ENCODE measurements around the gene ZDHHC14. TPM values are rescaled to one million over a fixed set of nuclear protein-coding genes. Genes with fewer than 3 reads are reported as not detected.

The ZDHHC14 gene
- total RNA-seq, 1 experiment from 2014 or later: 3.2 TPM

GRCh38 chr6:157668713-157669112 is 287.7 kb downstream of the ZDHHC14 start:
- Mint-ChIP-seq H3K9me3 (ENCODE audit: unreplicated experiment) (no peaks in the 10 kb centered on the region), H3K4me3 (ENCODE audit: unreplicated experiment) (no peak overlapping the region), H3K4me1 (ENCODE audit: insufficient read depth, unreplicated experiment) (peaks cover 22% of the 10 kb centered on the region), H3K36me3 (ENCODE audit: insufficient read depth, unreplicated experiment) (no peaks in the 10 kb centered on the region), H3K27ac (ENCODE audit: low read depth, unreplicated experiment) (no peak overlapping the region), H3K27me3 (ENCODE audit: insufficient read depth, unreplicated experiment) (no peaks in the 10 kb centered on the region)
- no peak for TF ChIP-seq CTCF (IDR thresholded peaks at IDR 0.05; ENCODE audit: unreplicated experiment)
- CTCF ChIA-PET: interaction anchor here (0.6 to 7.3 kb wide), 19 partner anchors 11 to 644 kb away, joined by 3 to 107 read pairs (median 5); partner anchors contain the start of gene TMEM242
- no peak for DNase-seq (ENCODE audit: unreplicated experiment)
- POLR2A ChIA-PET: interaction anchor here (1.1 to 2.4 kb wide), 4 partner anchors 14 to 346 kb away, joined by 4 to 8 read pairs (median 6); partner anchors contain the start of gene TMEM242
- intact Hi-C loops (cut with micrococcal nuclease): loop anchor here (1.0 to 5.0 kb wide), 3 partner anchors 88 to 351 kb away; no protein-coding TSS in a partner anchor
- BruUV-seq (replicated peaks): no TSS peak

DNA sequence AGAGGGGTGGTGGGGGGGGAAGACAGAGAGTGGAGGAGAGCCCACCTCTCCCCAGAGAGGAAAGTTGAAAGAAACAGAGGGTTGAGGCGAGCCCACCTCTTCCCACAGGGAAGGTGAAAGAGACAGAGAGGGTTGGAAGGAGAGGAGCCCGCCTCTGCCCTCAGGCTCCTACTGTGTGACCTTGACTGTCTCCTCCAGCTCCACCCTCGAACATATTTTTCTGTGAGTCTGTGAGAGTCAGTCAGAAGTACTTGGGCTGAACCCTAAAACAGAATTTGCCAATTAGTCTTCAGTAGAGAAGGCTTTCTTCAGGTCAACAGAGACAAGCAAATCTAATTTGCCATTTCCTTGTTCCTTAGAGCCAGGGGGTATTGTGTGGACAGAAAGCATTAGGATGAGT is 288.3 kb downstream of the ZDHHC14 start:
- intact Hi-C loops (cut with micrococcal nuclease): loop anchor here (1.0 to 5.0 kb wide), 3 partner anchors 87 to 352 kb away; no protein-coding TSS in a partner anchor
- no peak for DNase-seq (ENCODE audit: unreplicated experiment)
- BruUV-seq (replicated peaks): no TSS peak
- TF ChIP-seq CTCF (IDR thresholded peaks at IDR 0.05; ENCODE audit: unreplicated experiment): no peak
- H3K4me1 Mint-ChIP-seq (ENCODE audit: insufficient read depth, unreplicated experiment): peaks cover 22% of the 10 kb centered on the region
- H3K27me3 Mint-ChIP-seq (ENCODE audit: insufficient read depth, unreplicated experiment): no peaks in the 10 kb centered on the region
- CTCF ChIA-PET: interaction anchor here (0.6 to 7.3 kb wide), 14 partner anchors 10 to 392 kb away, joined by 3 to 107 read pairs (median 4); partner anchors contain the start of gene TMEM242
- H3K4me3 Mint-ChIP-seq (ENCODE audit: unreplicated experiment): peak overlapping the region; percentile 23
- peak overlapping the region; percentile 70 for H3K27ac Mint-ChIP-seq (ENCODE audit: low read depth, unreplicated experiment)
- no peaks in the 10 kb centered on the region for H3K36me3 Mint-ChIP-seq (ENCODE audit: insufficient read depth, unreplicated experiment)
- H3K9me3 Mint-ChIP-seq (ENCODE audit: unreplicated experiment): no peaks in the 10 kb centered on the region
- POLR2A ChIA-PET: interaction anchor here (1.1 to 2.4 kb wide), 5 partner anchors 56 to 353 kb away, joined by 3 to 8 read pairs (median 4); partner anchors contain the start of gene TMEM242

DNA sequence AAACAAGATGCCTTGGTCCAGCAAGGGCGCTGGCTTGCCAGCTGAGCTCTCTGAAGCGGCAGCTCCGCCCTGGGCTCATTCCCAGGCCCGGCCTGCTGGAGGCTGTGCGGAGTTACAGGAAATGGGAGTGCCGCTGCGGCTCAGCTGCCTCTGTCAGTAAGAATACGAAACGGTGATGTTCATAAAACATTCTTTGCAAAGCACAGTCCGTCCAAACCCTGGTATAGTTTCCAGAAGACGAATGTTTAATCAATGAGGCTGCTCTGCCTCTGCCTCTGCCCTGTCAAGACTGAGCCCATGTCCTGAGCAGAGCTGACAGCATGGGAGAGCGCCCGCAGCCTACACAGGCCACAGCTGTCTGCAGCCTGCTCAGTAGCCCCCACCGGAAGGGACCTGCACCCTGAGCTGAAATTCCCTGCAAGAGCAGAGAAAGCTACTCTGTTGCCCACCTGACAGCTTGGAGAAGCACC is 288.8 kb downstream of the ZDHHC14 start:
- Mint-ChIP-seq H3K27ac (ENCODE audit: low read depth, unreplicated experiment) (peak overlapping the region; percentile 70), H3K4me3 (ENCODE audit: unreplicated experiment) (peak overlapping the region; percentile 23), H3K9me3 (ENCODE audit: unreplicated experiment) (no peaks in the 10 kb centered on the region), H3K4me1 (ENCODE audit: insufficient read depth, unreplicated experiment) (peaks cover 22% of the 10 kb centered on the region), H3K27me3 (ENCODE audit: insufficient read depth, unreplicated experiment) (no peaks in the 10 kb centered on the region), H3K36me3 (ENCODE audit: insufficient read depth, unreplicated experiment) (no peaks in the 10 kb centered on the region)
- intact Hi-C loops (cut with micrococcal nuclease): loop anchor here (1.0 to 5.0 kb wide), 3 partner anchors 87 to 352 kb away; no protein-coding TSS in a partner anchor
- ChIA-PET POLR2A (interaction anchor here (0.9 to 2.4 kb wide), 6 partner anchors 46 to 353 kb away, joined by 3 to 8 read pairs (median 4); partner anchors contain the start of gene TMEM242), CTCF (interaction anchor here (0.6 to 7.3 kb wide), 16 partner anchors 10 to 391 kb away, joined by 3 to 107 read pairs (median 4); partner anchors contain the start of gene TMEM242)
- no TSS peak for BruUV-seq (replicated peaks)
- TF ChIP-seq CTCF (IDR thresholded peaks at IDR 0.05; ENCODE audit: unreplicated experiment): peak; percentile 9
- peak; percentile 76 for DNase-seq (ENCODE audit: unreplicated experiment)

- intact Hi-C loops (cut with micrococcal nuclease): no loop called here
- H3K4me3 Mint-ChIP-seq (ENCODE audit: unreplicated experiment): no peak overlapping the region
- ChIA-PET POLR2A (interaction anchor here (0.7 to 2.0 kb wide), 6 partner anchors 8 to 354 kb away, joined by 3 to 8 read pairs (median 4); partner anchors contain the start of gene TMEM242), CTCF (interaction anchor here (0.7 to 7.3 kb wide), 11 partner anchors 9 to 355 kb away, joined by 3 to 107 read pairs (median 4); partner anchors contain the start of gene TMEM242)
- H3K27ac Mint-ChIP-seq (ENCODE audit: low read depth, unreplicated experiment): no peak overlapping the region
- no peak for DNase-seq (ENCODE audit: unreplicated experiment)
- no peaks in the 10 kb centered on the region for H3K27me3 Mint-ChIP-seq (ENCODE audit: insufficient read depth, unreplicated experiment)
- peaks cover 22% of the 10 kb centered on the region for H3K4me1 Mint-ChIP-seq (ENCODE audit: insufficient read depth, unreplicated experiment)
- no peaks in the 10 kb centered on the region for H3K9me3 Mint-ChIP-seq (ENCODE audit: unreplicated experiment)
- H3K36me3 Mint-ChIP-seq (ENCODE audit: insufficient read depth, unreplicated experiment): no peaks in the 10 kb centered on the region
- no peak for TF ChIP-seq CTCF (IDR thresholded peaks at IDR 0.05; ENCODE audit: unreplicated experiment)
- no TSS peak for BruUV-seq (replicated peaks)
Observed at GRCh38 chr6:157670466-157671186, 289.6 kb downstream of the ZDHHC14 start.

All from MCF 10A (cell line).